Fibroblast of the aortic adventitia (primary cell): ENCODE results near the gene ITSN2. TPM values are rescaled to one million over a fixed set of nuclear protein-coding genes. Genes with fewer than 3 reads are reported as not detected.

Experiments used
- DNase-seq: peaks from one replicate; pipeline ENCODE4 v3.0.0-alpha.2; 2010; ENCODE audit warnings: low read depth
- H3K4me3 ChIP-seq: 2 replicates; pipeline ENCODE4 v1.5.1; 2011; ENCODE audit warnings: low read depth, mild to moderate bottlenecking, control low read depth, low read length, moderate library complexity
- CTCF ChIP-seq: IDR thresholded peaks from 2 replicates; pipeline ENCODE4 v1.5.1; 2011; ENCODE audit warnings: mild to moderate bottlenecking, low read length, control low read depth, inconsistent platforms; ENCODE audit not compliant: insufficient read depth
- total RNA-seq: library from RNA; depleted of rRNA; stranded (reverse); fragments of >200 nt; gene quantifications from 2 replicates; pipeline ENCODE4 v1.2.3, GENCODE V29; 2012; ENCODE audit warnings: low replicate concordance

The ITSN2 gene
- total RNA-seq, 1 donor = 32.4 TPM

GRCh38 chr2:24297663-24298062, 62.7 kb downstream of the ITSN2 start:
- H3K4me3 ChIP-seq = no peak overlapping the region
- no peak for TF ChIP-seq CTCF
- DNase-seq = no peak

GRCh38 chr2:24287171-24287570, 73.2 kb downstream of the ITSN2 start:
- no peak for TF ChIP-seq CTCF
- H3K4me3 ChIP-seq = no peak overlapping the region
- no peak for DNase-seq

- TF ChIP-seq CTCF = no peak
- no peak for DNase-seq
- no peak overlapping the region for H3K4me3 ChIP-seq
These were observed 74.7 kb downstream of the ITSN2 start for GRCh38 chr2:24285484-24286152.

- no peak for DNase-seq
- no peak for TF ChIP-seq CTCF
- H3K4me3 ChIP-seq = no peak overlapping the region
These were observed 79.7 kb downstream of the ITSN2 start for GRCh38 chr2:24280645-24281044.

GRCh38 chr2:24280161-24280560, 80.2 kb downstream of the ITSN2 start:
- no peak overlapping the region for H3K4me3 ChIP-seq
- TF ChIP-seq CTCF = no peak
- DNase-seq = no peak

- no peak for DNase-seq
- H3K4me3 ChIP-seq = no peak overlapping the region
- TF ChIP-seq CTCF = no peak
These were observed 83.9 kb downstream of the ITSN2 start for GRCh38 chr2:24276349-24276899.

GRCh38 chr2:24274809-24275208, 85.5 kb downstream of the ITSN2 start:
- no peak for TF ChIP-seq CTCF
- no peak overlapping the region for H3K4me3 ChIP-seq
- DNase-seq = no peak
